Loucy (cell line): ENCODE results near the gene C6orf47.

Experiments
- CTCF ChIP-seq: fragments of 200-600 bp; sonication (generic); conservative IDR thresholded peaks from 2 replicates; pipeline ENCODE4 v1.5.1; 2014; ENCODE audit warnings: mild to moderate bottlenecking, antibody characterized with exemption, low read length
- EZH2phosphoT487 ChIP-seq: fragments of 200-600 bp; IDR thresholded peaks from 2 replicates; pipeline ENCODE4 v1.6.1; 2018; ENCODE audit warnings: antibody characterized with exemption, mild to moderate bottlenecking, moderate library complexity, borderline replicate concordance

GRCh38 chr6:31614684-31615578 is 45.6 kb downstream of the C6orf47 start, which contains the start of gene AIF1:
- TF ChIP-seq CTCF = no peak
- TF ChIP-seq EZH2phosphoT487 = no peak
